Neural cell (in vitro differentiated cells): ENCODE measurements around the gene SGTA.

ENCODE experiments used
- EP300 ChIP-seq: fragments of 450-650 bp; conservative IDR thresholded peaks from 2 replicates; pipeline ENCODE4 v1.6.1; 2014; ENCODE audit warnings: antibody characterized with exemption, mild to moderate bottlenecking, moderate library complexity; ENCODE audit not compliant: poor library complexity, severe bottlenecking
- EZH2 ChIP-seq: fragments of 200-600, 300-800 bp; shearing (Covaris generic), sonication (generic); IDR thresholded peaks from 2 replicates; pipeline ENCODE4 v1.6.1; 2014; ENCODE audit warnings: antibody characterized with exemption, low read length, borderline replicate concordance, mild to moderate bottlenecking; ENCODE audit not compliant: insufficient read depth, poor library complexity, severe bottlenecking
- POLR2AphosphoS5 ChIP-seq: IDR thresholded peaks from 2 replicates; pipeline ENCODE4 v1.6.1; 2012
- RAD21 ChIP-seq: fragments of 450-650 bp; conservative IDR thresholded peaks from 2 replicates; pipeline ENCODE4 v1.6.1; 2014; ENCODE audit warnings: antibody characterized with exemption, mild to moderate bottlenecking, moderate library complexity
- TAF1 ChIP-seq: IDR thresholded peaks from 2 replicates; pipeline ENCODE4 v1.6.1; 2012; ENCODE audit warnings: low read depth
- TF ChIP-seq, protein P1 (sequence below): fragments of 450-650 bp; IDR thresholded peaks from 2 replicates; pipeline ENCODE4 v1.5.1; 2014; ENCODE audit warnings: antibody characterized with exemption, mild to moderate bottlenecking, moderate library complexity; ENCODE audit not compliant: poor library complexity, severe bottlenecking
- TF ChIP-seq, protein P2 (sequence below): IDR thresholded peaks from 2 replicates; pipeline ENCODE4 v1.6.1; 2012; ENCODE audit warnings: borderline replicate concordance

DNA sequence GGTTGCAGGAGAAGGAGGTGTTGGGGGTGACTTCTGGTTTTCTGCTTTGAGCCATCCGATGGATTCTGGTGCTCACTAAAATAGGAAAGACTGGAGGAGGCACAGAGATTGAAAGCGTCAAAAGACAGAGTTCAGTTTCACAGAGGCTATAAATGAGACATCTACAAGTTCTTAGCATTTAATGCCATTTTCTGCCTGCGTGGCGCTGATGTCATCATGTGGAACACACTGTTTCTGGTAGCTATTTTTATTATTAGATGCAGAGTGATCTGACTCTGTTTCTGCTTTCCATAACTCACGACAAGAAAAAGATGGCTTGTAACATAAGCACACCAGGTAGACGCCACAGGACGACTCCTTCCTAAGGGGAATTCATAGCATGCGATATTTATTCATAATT is 40.0 kb downstream of the SGTA start:
- TF ChIP-seq RAD21 (no peak), EZH2 (no peak), POLR2AphosphoS5 (no peak), EP300 (no peak), TAF1 (no peak)
- TF ChIP-seq, protein P1, sequence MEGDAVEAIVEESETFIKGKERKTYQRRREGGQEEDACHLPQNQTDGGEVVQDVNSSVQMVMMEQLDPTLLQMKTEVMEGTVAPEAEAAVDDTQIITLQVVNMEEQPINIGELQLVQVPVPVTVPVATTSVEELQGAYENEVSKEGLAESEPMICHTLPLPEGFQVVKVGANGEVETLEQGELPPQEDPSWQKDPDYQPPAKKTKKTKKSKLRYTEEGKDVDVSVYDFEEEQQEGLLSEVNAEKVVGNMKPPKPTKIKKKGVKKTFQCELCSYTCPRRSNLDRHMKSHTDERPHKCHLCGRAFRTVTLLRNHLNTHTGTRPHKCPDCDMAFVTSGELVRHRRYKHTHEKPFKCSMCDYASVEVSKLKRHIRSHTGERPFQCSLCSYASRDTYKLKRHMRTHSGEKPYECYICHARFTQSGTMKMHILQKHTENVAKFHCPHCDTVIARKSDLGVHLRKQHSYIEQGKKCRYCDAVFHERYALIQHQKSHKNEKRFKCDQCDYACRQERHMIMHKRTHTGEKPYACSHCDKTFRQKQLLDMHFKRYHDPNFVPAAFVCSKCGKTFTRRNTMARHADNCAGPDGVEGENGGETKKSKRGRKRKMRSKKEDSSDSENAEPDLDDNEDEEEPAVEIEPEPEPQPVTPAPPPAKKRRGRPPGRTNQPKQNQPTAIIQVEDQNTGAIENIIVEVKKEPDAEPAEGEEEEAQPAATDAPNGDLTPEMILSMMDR, result no peak
- TF ChIP-seq, protein P2, sequence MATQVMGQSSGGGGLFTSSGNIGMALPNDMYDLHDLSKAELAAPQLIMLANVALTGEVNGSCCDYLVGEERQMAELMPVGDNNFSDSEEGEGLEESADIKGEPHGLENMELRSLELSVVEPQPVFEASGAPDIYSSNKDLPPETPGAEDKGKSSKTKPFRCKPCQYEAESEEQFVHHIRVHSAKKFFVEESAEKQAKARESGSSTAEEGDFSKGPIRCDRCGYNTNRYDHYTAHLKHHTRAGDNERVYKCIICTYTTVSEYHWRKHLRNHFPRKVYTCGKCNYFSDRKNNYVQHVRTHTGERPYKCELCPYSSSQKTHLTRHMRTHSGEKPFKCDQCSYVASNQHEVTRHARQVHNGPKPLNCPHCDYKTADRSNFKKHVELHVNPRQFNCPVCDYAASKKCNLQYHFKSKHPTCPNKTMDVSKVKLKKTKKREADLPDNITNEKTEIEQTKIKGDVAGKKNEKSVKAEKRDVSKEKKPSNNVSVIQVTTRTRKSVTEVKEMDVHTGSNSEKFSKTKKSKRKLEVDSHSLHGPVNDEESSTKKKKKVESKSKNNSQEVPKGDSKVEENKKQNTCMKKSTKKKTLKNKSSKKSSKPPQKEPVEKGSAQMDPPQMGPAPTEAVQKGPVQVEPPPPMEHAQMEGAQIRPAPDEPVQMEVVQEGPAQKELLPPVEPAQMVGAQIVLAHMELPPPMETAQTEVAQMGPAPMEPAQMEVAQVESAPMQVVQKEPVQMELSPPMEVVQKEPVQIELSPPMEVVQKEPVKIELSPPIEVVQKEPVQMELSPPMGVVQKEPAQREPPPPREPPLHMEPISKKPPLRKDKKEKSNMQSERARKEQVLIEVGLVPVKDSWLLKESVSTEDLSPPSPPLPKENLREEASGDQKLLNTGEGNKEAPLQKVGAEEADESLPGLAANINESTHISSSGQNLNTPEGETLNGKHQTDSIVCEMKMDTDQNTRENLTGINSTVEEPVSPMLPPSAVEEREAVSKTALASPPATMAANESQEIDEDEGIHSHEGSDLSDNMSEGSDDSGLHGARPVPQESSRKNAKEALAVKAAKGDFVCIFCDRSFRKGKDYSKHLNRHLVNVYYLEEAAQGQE, result no peak
